ENCODE results near the gene FARSA. TPM values are rescaled to one million over a fixed set of nuclear protein-coding genes. Genes with fewer than 3 reads are reported as not detected.

Gene FARSA
- total and polyA plus RNA-seq, 2 of the 8 experiments (the other 6 are each of a cell fraction or from before 2014, with no cell fraction given), result 61.0 to 103 TPM

DNA sequence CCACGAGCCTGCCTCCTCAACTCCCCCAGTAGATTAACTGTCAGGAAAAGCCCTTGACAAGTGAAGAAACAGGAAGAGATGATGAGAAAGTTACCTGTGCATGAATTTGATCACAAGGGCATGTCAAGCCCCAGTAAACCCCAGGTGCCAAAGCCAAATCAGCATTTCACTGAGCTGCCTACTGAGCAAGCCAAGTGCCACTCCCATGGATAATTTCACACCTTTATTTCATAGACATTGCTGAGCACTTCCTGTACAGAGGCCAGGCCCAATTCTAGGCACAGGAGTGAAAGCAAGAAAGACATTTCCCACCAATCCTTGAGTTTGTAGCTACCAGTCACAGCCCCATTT is 21.1 kb upstream of the FARSA start:
- H2BK12ac ChIP-seq (ENCODE audit: low read depth, low read length), result no peak overlapping the region
- no peak overlapping the region for H3K4ac ChIP-seq (replicated peaks; ENCODE audit: insufficient read length, low read depth, low read length)
- no peak overlapping the region for H2BK5ac ChIP-seq (ENCODE audit: low read depth, low read length)
- no peak for TF ChIP-seq FOSL1 (IDR thresholded peaks at IDR 0.05; ENCODE audit: insufficient read depth, low read depth, low read length)
- TF ChIP-seq POLR2AphosphoS5 (IDR thresholded peaks at IDR 0.05; ENCODE audit: low read depth, low read length), result 0 out of 2 replicates have a peak, but pooled peaks have one; percentile 5
- no peak overlapping the region for H3K56ac ChIP-seq (replicated peaks; ENCODE audit: insufficient read length, low read depth, low read length)
- no peaks in the 10 kb centered on the region for H3K9me3 ChIP-seq (ENCODE audit: insufficient read depth in 2 of 2, low read depth in 1 of 2, low read length in 1 of 2)
- H3K79me1 ChIP-seq (ENCODE audit: low read depth, low read length), result peaks cover 4% of the 10 kb centered on the region; the same call in 1 of the 2 replicates
- no peak overlapping the region for H3K18ac ChIP-seq (ENCODE audit: extremely low read depth, low read length)
- no peak overlapping the region for H3K9ac ChIP-seq (replicated peaks in 1 of 4; ENCODE audit: extremely low read depth in 1 of 4, low read depth in 3 of 4, low read length in 3 of 4)
- CTCF ChIA-PET (ENCODE audit: partially characterized antibody), result interaction anchor here (0.7 to 6.7 kb wide), 3 partner anchors 12 to 79 kb away, joined by 3 to 62 read pairs (median 3); no protein-coding TSS in a partner anchor
- H3K4me1 ChIP-seq (replicated peaks in 1 of 4; ENCODE audit: control insufficient read depth in 3 of 4, insufficient read depth in 4 of 4, low read length in 3 of 4), result peaks cover 0 to 4% (median 2%) of the 10 kb centered on the region in 4 experiments; a peak in 3 of 7 replicates
- no peak overlapping the region for H3K23ac ChIP-seq (ENCODE audit: insufficient read length)
- H4K8ac ChIP-seq (ENCODE audit: extremely low read depth, insufficient read depth, low read length), result no peak overlapping the region
- DNase-seq (ENCODE audit: low read depth in 1 of 2, low spot score in 2 of 2) (no peak), FAIRE-seq (no peak)
- H3K14ac ChIP-seq (ENCODE audit: insufficient read length), result no peak overlapping the region
- H4K91ac ChIP-seq (replicated peaks; ENCODE audit: insufficient read length, low read length), result no peak overlapping the region
- no peak overlapping the region for H2BK120ac ChIP-seq (replicated peaks; ENCODE audit: low read depth, low read length)
- peaks cover 7 to 39% (median 13%) of the 10 kb centered on the region in 4 experiments for H3K36me3 ChIP-seq (ENCODE audit: control insufficient read depth in 2 of 4, insufficient read depth in 4 of 4, low read length in 3 of 4)
- H3K27me3 ChIP-seq (replicated peaks in 1 of 4; ENCODE audit: control insufficient read depth in 3 of 4, extremely low read depth in 1 of 4, insufficient read depth in 3 of 4, low read length in 3 of 4), result no peaks in the 10 kb centered on the region
- no peak overlapping the region for H2AFZ ChIP-seq (ENCODE audit: low read length)
- H4K5ac ChIP-seq (ENCODE audit: insufficient read length, low read depth, low read length), result no peak overlapping the region
- 89% methylated on average over 1 of the region's 1 CpG; no CpG with 5 or more reads in 1 of the 2 experiments for WGBS, 2 experiments (ENCODE audit: extremely low coverage in 1 of 2, insufficient coverage in 1 of 2, insufficient read length in 1 of 2, insufficient replicate concordance in 2 of 2, low coverage in 1 of 2, low lambda C conversion rate in 2 of 2, missing lambda C conversion rate in 1 of 2)
- no peak overlapping the region for H3K4me3 ChIP-seq (ENCODE audit: extremely low read depth in 1 of 4, insufficient read depth in 2 of 4, low read depth in 3 of 4, low read length in 4 of 4)
- H4K20me1 ChIP-seq (replicated peaks in 1 of 2; ENCODE audit: control insufficient read depth in 1 of 2, insufficient read depth in 2 of 2, low read length in 2 of 2), result peaks cover 0 to 9% of the 10 kb centered on the region in 2 experiments
- no peak overlapping the region for H2AK5ac ChIP-seq (ENCODE audit: low read depth, low read length)
- H2BK20ac ChIP-seq (ENCODE audit: low read length), result no peak overlapping the region
- H2BK15ac ChIP-seq (ENCODE audit: low read length), result no peak overlapping the region
- peaks cover 6% of the 10 kb centered on the region for H3K23me2 ChIP-seq (ENCODE audit: low read depth, low read length)
- no peak overlapping the region; the same call in 1 of the 2 replicates for H3K27ac ChIP-seq (ENCODE audit: low read depth, low read length)
- H3K79me2 ChIP-seq (ENCODE audit: control insufficient read depth in 1 of 2, insufficient read depth in 2 of 2, low read length in 2 of 2), result peaks cover 4 to 27% of the 10 kb centered on the region in 2 experiments; a peak in 3 of 4 replicates
- no peak overlapping the region; a peak in 1 of 4 replicates for H3K4me2 ChIP-seq (ENCODE audit: insufficient read depth in 1 of 2, low read depth in 2 of 2, low read length in 2 of 2)
- POLR2A ChIA-PET (ENCODE audit: partially characterized antibody), result interaction anchor here (0.7 to 8.1 kb wide), 21 partner anchors 7 to 158 kb away, joined by 3 to 71 read pairs (median 4); partner anchors contain the start of genes CALR, GCDH, KLF1 and RAD23A
